Esophagus squamous epithelium (tissue), 5 donors: ENCODE results near the gene KCNK2. TPM values are rescaled to one million over a fixed set of nuclear protein-coding genes. Genes with fewer than 3 reads are reported as not detected.

Experiments
- DNase-seq: peaks from one replicate; lab custom pipeline; 2025; lab: John Stamatoyannopoulos, UW
- H3K27ac ChIP-seq, 4 donors: fragments of 200-600 bp; sonication (generic); one replicate each; pipeline ENCODE4 v1.5.1; 2016 to 2019; ENCODE audit warnings: mild to moderate bottlenecking in 1 of 4
- H3K27me3 ChIP-seq, 4 donors: fragments of 200-600 bp; sonication (generic); 1 replicate in 3 of 4; 2 replicates in 1 of 4; pipeline versions ENCODE4 v1.5.1 to v1.6.0; 2017 to 2021; ENCODE audit warnings: antibody characterized with exemption in 1 of 4
- H3K36me3 ChIP-seq, 3 donors: fragments of 200-600 bp; sonication (generic); one replicate each; pipeline ENCODE4 v1.5.1; 2016 to 2019
- H3K4me1 ChIP-seq, 3 donors: fragments of 200-600 bp; sonication (generic); one replicate each; pipeline ENCODE4 v1.5.1; 2017 to 2019
- H3K4me3 ChIP-seq, 4 donors: fragments of 200-600 bp; sonication (generic); 1 replicate in 3 of 4; 2 replicates in 1 of 4; pipeline ENCODE4 v1.5.1; 2016 to 2019; ENCODE audit warnings: mild to moderate bottlenecking in 2 of 4, moderate library complexity in 1 of 4
- H3K9me3 ChIP-seq, 3 donors: fragments of 200-600 bp; sonication (generic); one replicate each; pipeline ENCODE4 v1.5.1; 2016 to 2019
- CTCF ChIP-seq, 6 experiments: fragments of 450-650 bp in 4 of 6; fragments of 200-600 bp in 2 of 6; sonication (generic) in 2 of 6; IDR thresholded peaks; one replicate each; pipeline ENCODE4 v1.5.1; 2016 to 2019; ENCODE audit warnings: antibody characterized with exemption in 6 of 6, mild to moderate bottlenecking in 4 of 6, moderate library complexity in 4 of 6
- POLR2A ChIP-seq, 4 donors: fragments of 450-650 bp; IDR thresholded peaks; one replicate each; pipeline ENCODE4 v1.6.1; 2017; ENCODE audit warnings: antibody characterized with exemption in 4 of 4, mild to moderate bottlenecking in 4 of 4, moderate library complexity in 3 of 4
- WGBS, 2 donors: methylation state at CpG; one replicate each; pipeline ENCODE4 v1.1.5; 2018; 5-methylcytosine and 5-hydroxymethylcytosine counted together
- intact Hi-C: fragments of 100-400 bp; cut with DNase I; formaldehyde crosslinking; loops from one replicate; pipeline ENCODE4 v1.15.0; 2022
- total RNA-seq, 4 donors: library from RNA; depleted of rRNA; stranded (reverse); fragments of >200 nt; gene quantifications; one replicate each; pipeline ENCODE4 v1.1.0, GENCODE V29; 2016
- donor health status: DM: yes; HTN: yes; CAD: no.

The KCNK2 gene
- total RNA-seq, 4 donors from 2014 or later: 0.23 to 0.95 TPM; not detected in 2

GRCh38 chr1:215044151-215044550 lies 38.4 kb upstream of the KCNK2 start:
- intact Hi-C loops: no loop called here
- Histone ChIP-seq H3K4me3 (no peak overlapping the region), H3K36me3 (no peaks in the 10 kb centered on the region), H3K4me1 (no peaks in the 10 kb centered on the region), H3K27me3 (no peaks in the 10 kb centered on the region), H3K27ac (no peak overlapping the region), H3K9me3 (no peaks in the 10 kb centered on the region)
- 75% methylated on average over 3 of the region's 3 CpGs for WGBS, 2 donors
- DNase-seq: no peak
- no peak for TF ChIP-seq CTCF (IDR thresholded peaks at IDR 0.05)
- TF ChIP-seq POLR2A (IDR thresholded peaks at IDR 0.05): no peak

GRCh38 chr1:215045698-215046308 lies 36.7 kb upstream of the KCNK2 start:
- Histone ChIP-seq H3K27ac (no peak overlapping the region), H3K36me3 (no peaks in the 10 kb centered on the region), H3K9me3 (no peaks in the 10 kb centered on the region), H3K27me3 (no peaks in the 10 kb centered on the region), H3K4me1 (no peaks in the 10 kb centered on the region), H3K4me3 (no peak overlapping the region)
- intact Hi-C loops: no loop called here
- WGBS, 2 donors: 57 to 64% methylated on average over 5 of the region's 5 CpGs
- no peak for DNase-seq
- TF ChIP-seq POLR2A (IDR thresholded peaks at IDR 0.05) (no peak), CTCF (IDR thresholded peaks at IDR 0.05) (no peak)

GRCh38 chr1:215052256-215053015 lies 30.1 kb upstream of the KCNK2 start:
- DNase-seq: no peak
- TF ChIP-seq POLR2A (IDR thresholded peaks at IDR 0.05): no peak
- no peak for TF ChIP-seq CTCF (IDR thresholded peaks at IDR 0.05)
- no peak overlapping the region for H3K27ac ChIP-seq
- no peaks in the 10 kb centered on the region for H3K9me3 ChIP-seq
- intact Hi-C loops: no loop called here
- peaks cover 0 to 8% (median 0%) of the 10 kb centered on the region in 3 donors for H3K4me1 ChIP-seq
- H3K4me3 ChIP-seq: no peak overlapping the region
- H3K36me3 ChIP-seq: no peaks in the 10 kb centered on the region
- H3K27me3 ChIP-seq: no peaks in the 10 kb centered on the region

- Histone ChIP-seq H3K9me3 (no peaks in the 10 kb centered on the region), H3K4me1 (peaks cover 0 to 13% (median 0%) of the 10 kb centered on the region in 3 donors), H3K36me3 (no peaks in the 10 kb centered on the region), H3K27ac (no peak overlapping the region), H3K27me3 (no peaks in the 10 kb centered on the region), H3K4me3 (no peak overlapping the region)
- no peak for DNase-seq
- intact Hi-C loops: no loop called here
- no peak for TF ChIP-seq CTCF (IDR thresholded peaks at IDR 0.05)
- no peak for TF ChIP-seq POLR2A (IDR thresholded peaks at IDR 0.05)
- 80 to 88% methylated on average over 6 of the region's 6 CpGs for WGBS, 2 donors
Observed at GRCh38 chr1:215054266-215054665, 28.3 kb upstream of the KCNK2 start.

- intact Hi-C loops: no loop called here
- WGBS, 2 donors: 30 to 32% methylated on average over 2 of the region's 2 CpGs
- no peak for DNase-seq
- H3K36me3 ChIP-seq: no peaks in the 10 kb centered on the region
- H3K9me3 ChIP-seq: no peaks in the 10 kb centered on the region
- H3K27me3 ChIP-seq: no peaks in the 10 kb centered on the region
- H3K4me3 ChIP-seq: no peak overlapping the region
- H3K27ac ChIP-seq: no peak overlapping the region
- TF ChIP-seq POLR2A (IDR thresholded peaks at IDR 0.05) (no peak), CTCF (IDR thresholded peaks at IDR 0.05) (no peak)
- H3K4me1 ChIP-seq: peaks cover 0 to 22% (median 0%) of the 10 kb centered on the region in 3 donors
Observed at GRCh38 chr1:215055281-215055935, 27.1 kb upstream of the KCNK2 start.
